ENCODE measurements around the gene FARP1.

The FARP1 gene, protein sequence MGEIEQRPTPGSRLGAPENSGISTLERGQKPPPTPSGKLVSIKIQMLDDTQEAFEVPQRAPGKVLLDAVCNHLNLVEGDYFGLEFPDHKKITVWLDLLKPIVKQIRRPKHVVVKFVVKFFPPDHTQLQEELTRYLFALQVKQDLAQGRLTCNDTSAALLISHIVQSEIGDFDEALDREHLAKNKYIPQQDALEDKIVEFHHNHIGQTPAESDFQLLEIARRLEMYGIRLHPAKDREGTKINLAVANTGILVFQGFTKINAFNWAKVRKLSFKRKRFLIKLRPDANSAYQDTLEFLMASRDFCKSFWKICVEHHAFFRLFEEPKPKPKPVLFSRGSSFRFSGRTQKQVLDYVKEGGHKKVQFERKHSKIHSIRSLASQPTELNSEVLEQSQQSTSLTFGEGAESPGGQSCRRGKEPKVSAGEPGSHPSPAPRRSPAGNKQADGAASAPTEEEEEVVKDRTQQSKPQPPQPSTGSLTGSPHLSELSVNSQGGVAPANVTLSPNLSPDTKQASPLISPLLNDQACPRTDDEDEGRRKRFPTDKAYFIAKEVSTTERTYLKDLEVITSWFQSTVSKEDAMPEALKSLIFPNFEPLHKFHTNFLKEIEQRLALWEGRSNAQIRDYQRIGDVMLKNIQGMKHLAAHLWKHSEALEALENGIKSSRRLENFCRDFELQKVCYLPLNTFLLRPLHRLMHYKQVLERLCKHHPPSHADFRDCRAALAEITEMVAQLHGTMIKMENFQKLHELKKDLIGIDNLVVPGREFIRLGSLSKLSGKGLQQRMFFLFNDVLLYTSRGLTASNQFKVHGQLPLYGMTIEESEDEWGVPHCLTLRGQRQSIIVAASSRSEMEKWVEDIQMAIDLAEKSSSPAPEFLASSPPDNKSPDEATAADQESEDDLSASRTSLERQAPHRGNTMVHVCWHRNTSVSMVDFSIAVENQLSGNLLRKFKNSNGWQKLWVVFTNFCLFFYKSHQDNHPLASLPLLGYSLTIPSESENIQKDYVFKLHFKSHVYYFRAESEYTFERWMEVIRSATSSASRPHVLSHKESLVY

DNA sequence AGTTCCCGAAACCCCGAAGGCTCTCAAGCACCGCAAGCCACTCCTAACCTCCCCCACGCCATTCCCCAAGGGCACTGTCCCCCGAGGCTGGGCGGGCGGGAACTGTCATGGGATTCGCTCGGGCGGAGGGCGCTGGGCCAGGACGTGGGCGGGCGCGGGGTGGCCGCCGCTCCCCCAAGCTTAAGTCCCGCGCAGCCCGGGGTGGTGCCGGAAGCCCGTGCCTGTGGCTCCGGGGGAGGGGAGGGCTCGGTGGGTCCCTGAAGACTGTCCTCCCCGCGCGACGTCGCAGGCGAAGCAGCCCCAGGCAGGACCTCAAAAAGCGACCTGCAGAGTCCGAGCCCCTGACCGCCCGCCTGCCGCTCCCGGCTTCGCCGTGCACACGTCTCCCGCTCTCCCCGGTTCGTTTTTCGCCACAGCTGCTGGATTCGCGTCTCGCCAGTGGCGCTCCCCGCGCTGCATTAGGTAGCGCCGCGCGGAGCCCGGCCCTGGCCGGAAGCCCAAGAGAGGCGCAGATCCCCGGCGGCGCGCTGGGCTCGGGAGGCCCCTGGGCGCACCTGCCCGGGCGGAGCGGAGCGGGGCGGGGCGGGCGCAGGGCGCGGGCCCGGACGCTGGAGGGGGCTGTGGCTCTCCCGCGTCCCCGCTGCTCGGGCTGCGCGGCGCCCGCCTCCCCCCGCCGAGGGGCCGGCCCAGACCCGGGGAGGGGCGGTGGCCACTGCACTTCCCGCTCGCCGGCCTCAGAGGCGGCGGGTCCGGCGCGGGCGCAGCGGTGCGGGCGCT, at the start of gene FARP1:
TSS of gene FARP1 (plus strand) at position 715 of the 777 bp plus-strand sequence. CDS start 70,149 bp downstream, outside the sequence.
- peak within 1 kb of the TSS; percentile 61 for H3K4me3 ChIP-seq (ENCODE audit: low read depth, low read length)
- DNase-seq (ENCODE audit: low read depth): peak; percentile 18

DNA sequence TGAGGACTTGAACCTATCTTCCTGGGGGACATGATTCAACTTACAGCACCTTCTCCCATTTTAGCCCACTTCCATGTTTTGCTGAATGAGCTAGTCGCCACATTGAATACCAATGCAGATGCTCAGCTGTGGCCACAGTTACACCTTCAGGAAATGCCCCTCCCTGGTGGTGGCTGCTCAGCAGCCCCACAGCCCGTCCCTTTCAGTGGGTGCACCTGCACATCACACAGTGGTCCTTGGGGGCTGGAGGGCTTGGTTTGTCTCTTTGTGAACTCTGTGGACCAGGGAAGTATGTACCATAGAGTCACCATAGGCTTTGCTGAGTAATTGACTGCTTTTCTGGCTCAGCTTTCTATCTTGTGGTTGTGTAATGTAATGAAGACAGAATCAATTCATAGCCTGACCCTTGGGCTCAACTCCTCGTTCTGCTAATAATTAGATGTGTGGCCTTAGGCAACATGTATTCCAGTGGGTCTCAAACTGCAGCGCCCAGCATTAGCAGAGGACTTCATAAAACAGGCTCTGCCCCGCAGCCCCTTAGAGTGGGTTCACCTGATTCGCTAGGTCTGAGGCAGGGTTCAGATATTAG, 48.1 kb upstream of the FARP1 start:
- no peak overlapping the region for H3K4me3 ChIP-seq (ENCODE audit: low read depth, low read length)
- no peak for DNase-seq (ENCODE audit: low read depth)

DNA sequence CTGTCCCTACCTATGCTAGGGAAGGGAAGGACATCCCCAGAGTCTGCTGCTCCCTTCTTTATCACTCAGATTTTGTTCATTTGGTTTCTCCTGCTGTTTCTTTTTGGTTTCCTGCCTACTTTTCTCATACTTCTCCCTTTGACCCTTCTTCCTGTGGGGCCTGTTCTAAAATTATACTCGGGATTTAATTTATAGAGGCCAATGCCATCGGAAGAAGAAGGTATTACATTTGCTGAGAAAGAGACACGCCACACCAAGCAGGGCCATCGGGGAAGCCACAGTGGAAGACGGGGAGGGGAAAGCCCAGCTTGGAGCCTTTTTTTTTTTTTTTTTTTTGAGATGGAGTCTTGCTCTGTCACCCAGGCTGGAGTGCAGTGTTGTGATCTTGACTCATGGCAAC, 46.8 kb upstream of the FARP1 start:
- DNase-seq (ENCODE audit: low read depth): no peak
- no peak overlapping the region for H3K4me3 ChIP-seq (ENCODE audit: low read depth, low read length)

DNA sequence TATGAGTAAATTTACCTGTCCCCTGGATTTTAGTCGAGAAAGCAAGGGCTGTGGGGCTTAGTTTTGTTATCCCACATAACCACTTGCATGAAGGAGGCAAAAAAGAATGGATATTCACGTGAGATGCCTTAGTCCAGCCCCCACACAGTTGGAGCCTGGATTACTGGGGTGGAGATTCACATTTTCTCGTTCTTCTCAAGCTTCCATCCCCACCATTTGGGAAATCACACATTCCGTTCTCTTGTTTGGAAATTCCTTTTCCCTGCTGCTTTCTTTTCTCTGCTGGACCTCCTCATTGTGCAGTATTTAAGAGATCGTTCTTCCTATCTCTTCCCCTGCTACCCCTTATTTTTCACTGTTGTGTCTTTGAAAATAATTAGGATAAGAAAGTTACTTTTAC, 45.1 kb upstream of the FARP1 start:
- DNase-seq (ENCODE audit: low read depth): no peak
- H3K4me3 ChIP-seq (ENCODE audit: low read depth, low read length): no peak overlapping the region

DNA sequence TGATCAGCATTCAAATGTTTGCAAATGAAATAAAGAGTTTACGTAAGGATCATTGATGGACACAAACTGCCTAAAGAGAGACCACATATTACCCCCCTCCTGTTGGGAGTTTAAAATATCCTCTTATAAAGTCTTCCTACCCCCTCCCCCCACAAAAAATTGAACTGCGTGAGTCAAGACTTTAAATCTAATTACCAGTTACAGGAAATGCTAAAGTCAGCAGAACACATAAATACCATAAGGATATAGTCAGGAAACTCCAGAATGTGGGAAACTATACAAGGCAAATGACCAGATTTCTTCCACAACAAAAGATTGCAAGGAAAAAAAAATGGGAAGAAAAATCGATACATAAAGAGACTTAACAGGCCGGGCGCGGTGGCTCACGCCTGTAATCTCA, 44.4 kb upstream of the FARP1 start:
- no peak overlapping the region for H3K4me3 ChIP-seq (ENCODE audit: low read depth, low read length)
- DNase-seq (ENCODE audit: low read depth): peak; percentile 35

DNA sequence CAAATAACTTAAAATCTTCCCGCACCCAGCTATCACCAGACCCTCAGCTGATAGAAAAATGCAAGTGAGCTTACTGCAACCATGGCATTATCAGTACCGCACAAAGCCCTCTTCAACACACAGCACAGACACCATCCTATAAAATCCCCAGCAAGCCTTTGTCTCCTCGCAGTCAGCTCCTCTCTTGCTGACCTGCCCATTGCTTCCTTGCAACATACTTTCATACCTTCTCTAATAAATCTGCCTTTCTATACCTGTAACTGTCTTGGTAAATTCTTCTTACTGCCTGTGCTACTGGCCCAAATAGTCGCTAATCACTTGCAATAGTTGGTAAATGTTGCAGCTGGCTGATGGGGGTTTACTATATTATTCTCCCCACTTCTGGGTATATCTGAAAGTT, 43.3 kb upstream of the FARP1 start:
- no peak for DNase-seq (ENCODE audit: low read depth)
- H3K4me3 ChIP-seq (ENCODE audit: low read depth, low read length): no peak overlapping the region

DNA sequence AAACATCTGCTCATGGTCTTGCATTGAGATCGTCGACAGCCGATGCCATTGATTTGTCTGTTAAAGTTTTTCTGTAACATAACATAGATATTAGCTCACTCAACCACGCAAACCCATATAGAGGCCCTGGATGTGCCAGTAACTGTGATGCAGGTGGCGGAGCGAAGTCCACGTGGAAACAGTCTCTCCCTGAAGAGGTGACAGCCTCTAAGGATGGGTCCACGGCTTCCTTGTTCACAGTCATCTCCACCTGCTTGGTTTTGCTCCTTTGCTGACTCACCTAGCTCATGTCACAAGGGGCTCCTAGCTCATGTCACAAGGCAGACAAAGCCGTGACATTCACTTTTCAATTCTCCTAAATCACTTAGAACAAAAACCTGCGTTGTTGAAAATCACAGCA, 42.4 kb upstream of the FARP1 start:
- H3K4me3 ChIP-seq (ENCODE audit: low read depth, low read length): no peak overlapping the region
- DNase-seq (ENCODE audit: low read depth): no peak

DNA sequence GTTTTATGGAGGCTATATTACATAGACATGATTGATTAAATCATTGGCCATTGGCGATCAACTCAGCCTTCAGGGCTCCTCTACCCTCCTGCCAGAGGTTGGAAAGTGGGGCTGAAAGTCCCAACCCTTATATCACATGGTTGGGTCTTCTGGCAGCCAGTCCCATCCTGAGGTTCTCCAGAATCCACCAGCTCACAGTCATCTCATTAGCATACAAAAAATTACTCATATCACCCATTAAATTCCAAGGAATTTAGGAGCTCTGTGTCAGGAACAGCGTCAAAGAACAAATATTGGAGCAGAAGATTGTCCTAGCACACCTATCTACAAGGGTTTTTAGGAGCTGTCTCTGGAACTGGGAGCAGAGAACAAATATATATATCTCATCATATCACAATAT, 39.4 kb upstream of the FARP1 start:
- H3K4me3 ChIP-seq (ENCODE audit: low read depth, low read length): no peak overlapping the region
- DNase-seq (ENCODE audit: low read depth): no peak

DNA sequence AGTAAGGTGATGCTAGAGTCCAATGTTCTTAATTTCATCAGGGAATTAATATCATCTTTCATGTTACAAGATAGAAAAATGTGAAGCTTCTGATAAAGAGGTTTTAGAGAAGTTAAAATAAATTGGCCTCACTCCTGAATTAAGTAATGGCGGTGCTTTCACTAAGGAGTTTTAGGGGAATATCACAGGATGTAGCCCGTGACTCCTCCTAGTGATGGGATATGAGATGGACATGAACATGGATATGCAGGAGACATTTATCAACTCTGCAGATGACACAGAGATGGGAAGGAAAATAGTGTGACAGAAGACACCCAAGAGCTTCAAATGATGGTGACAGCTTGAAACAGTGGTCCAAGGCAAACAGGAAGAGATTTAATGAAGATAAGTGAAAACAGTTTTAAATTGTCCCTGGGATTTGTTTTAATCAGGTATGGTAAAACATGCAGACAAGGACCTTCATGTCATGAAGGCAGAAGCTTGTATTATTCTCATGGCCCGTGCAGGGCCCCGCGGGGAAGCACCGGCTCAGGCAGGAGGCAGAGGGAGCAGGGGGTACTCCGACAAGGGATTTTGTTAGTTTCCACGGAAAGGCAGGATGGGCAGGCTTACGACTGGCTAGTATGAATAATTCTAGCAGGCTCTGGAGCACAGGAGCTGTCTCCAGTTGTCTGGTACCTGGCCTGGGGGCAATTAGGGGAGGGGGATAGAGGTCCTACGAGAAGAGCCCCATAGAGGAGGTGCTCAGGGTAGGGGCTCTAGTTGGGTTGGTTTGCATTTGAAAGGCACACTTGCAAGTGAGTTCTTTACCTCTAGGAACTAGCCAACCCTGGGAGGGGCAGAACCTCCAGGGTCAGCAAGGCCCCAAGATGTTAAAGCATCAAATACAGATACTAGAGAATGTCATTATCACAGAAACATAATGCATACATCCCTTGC, 38.7 kb upstream of the FARP1 start:
- no peak for DNase-seq (ENCODE audit: low read depth)

DNA sequence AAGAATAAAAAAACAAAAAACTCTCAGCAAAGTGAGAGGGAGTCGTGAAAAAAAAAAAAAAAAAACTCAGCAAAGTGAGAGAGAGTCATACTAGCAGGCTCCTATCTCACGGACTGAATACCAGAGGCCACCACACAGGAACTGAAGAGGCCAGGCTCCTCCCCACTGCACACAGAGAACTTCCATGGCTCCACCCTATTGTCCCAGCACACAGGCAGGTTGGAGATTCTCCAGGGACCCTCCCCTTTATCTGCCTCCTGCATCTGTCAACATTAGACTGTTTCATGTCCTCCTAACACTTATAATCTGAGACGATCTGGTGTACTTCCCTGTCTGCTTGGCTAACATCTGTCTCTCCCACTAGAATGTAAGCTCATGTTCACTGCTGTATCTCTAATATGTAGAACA, 37.0 kb upstream of the FARP1 start:
- H3K4me3 ChIP-seq (ENCODE audit: low read depth, low read length): no peak overlapping the region
- no peak for DNase-seq (ENCODE audit: low read depth)

More for the DNA sequence above, 38.7 kb upstream of the FARP1 start:
- H3K4me3 ChIP-seq (ENCODE audit: low read depth, low read length): no peak overlapping the region

DNA sequence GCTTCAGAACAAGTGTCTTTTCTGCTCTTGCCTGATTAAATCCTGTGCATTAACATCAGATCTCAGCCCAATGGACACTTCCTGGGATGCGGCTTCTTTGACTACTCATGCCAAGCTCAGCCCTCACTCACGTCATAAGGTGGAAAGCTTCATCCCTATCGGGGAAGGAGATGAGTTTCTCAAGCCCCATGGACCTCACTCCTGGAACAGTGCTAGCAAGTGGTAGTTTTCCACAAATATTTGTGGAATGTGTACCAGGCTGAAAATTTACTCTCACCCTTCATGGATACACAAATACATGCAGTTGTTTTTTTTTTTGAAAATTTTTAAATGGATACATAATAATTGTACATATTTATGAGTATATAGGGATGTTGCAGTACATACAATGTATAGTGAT, 34.6 kb upstream of the FARP1 start:
- H3K4me3 ChIP-seq (ENCODE audit: low read depth, low read length): no peak overlapping the region
- DNase-seq (ENCODE audit: low read depth): no peak

DNA sequence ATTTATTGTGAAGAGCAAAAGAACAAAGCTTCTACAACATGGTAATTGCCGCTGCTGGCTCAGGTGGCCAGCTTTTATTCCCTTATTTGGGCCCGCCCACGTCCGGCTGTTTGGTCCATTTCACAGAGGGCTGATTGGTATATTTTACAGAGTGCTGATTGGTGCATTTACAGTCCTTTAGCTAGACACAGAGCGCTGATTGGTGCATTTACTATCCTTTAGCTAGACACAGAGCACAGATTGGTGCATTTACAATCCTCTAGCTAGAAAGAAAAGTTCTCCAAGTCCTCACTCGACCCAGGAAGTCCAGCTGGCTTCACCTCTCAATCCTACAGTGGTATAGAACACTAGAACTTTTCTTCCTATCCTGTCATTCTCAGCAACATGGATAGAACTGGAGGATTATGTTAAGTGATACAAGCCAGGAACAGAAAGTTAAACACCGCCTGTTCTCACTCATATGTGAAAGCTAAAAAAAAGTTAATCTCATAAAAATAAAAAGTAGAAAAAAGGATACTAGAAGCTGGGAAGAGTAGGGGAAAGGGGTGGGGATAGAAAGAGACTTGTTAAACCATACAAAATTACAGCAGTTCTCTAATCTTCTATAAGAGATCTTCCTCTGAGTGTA, 33.6 kb upstream of the FARP1 start:
- no peak for DNase-seq (ENCODE audit: low read depth)
- H3K4me3 ChIP-seq (ENCODE audit: low read depth, low read length): no peak overlapping the region

DNA sequence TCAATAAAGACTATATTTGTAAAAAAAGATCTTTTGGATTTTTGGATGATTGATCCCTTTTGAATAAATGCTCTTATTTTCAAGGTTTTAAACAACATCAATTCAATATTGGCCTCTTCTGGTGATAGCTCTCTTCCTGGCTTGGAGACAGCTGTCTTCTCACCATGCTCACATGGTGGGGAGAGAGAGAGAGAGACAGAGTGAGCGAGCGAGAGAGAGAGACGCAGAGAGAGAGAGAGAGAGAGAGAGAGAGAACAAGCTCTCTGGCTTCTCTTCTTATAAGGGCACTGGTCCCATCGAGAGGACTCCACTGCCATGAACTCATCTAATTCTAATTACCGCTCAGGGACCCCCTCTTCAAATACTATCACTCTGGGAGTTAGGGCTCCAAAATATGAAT, 32.1 kb upstream of the FARP1 start:
- no peak overlapping the region for H3K4me3 ChIP-seq (ENCODE audit: low read depth, low read length)
- no peak for DNase-seq (ENCODE audit: low read depth)

DNA sequence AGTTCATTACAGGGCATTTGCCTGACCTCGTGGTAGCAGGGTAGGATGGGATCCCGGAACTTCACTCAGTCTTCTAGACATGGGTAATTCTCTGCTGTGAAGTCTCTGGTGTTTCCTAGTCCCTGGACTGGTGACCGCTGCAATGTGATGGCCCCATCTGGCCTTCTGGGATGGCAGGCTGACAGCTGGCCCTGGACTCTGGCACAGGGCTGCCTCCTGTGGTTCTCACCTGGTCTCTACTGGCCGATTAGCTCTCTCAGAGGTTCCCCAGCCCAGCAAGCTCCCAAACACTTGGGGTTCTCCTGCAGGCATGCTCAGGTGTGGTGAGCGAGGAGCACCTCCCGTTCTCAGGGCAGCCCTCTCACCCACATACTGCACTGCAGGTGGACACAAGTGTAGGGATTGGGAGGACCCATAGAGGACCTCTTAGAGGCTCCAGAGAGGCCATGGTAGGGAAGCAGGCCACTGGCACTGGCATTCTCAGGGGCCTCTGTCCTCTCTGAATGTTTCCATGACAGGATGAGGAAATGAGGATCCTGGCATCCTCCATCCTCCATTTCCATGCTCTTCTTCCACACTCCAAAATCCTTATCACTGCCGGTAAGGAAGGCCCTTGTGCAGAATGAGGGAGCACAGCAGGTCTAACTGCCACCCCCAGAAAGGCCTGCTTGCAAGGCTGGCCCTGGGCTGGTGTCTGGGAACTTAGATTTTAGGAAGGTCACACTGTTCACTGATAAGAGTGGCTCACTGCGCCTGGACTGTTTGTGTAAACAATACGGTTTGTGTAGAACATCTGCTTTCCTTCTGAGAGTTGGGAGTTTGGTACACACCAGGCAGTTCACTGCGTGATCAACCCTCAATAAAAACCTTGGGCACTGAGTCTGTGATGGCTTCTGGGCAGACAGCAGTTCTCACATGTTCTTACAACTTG, 31.5 kb upstream of the FARP1 start:
- no peak overlapping the region for H3K4me3 ChIP-seq (ENCODE audit: low read depth, low read length)
- DNase-seq (ENCODE audit: low read depth): no peak

DNA sequence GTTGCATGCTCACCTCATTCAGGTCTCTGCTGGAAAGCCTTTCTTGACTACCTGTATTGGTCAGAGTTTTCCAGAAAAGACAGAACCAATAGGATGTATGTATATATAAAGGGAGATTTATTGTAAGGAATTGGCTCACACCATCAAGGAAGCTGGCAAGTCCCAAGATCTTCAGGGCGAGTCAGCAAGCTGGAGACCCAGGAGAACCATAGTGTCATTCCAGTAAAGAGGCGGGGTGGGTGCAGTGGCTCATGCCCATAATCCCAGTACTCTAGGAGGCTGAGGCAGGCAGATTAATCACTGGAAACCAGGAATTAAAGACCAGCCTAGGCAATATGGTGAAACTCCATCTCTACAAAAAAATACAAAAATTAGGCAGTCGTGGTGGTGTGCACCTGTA, 30.4 kb upstream of the FARP1 start:
- H3K4me3 ChIP-seq (ENCODE audit: low read depth, low read length): no peak overlapping the region
- no peak for DNase-seq (ENCODE audit: low read depth)

DNA sequence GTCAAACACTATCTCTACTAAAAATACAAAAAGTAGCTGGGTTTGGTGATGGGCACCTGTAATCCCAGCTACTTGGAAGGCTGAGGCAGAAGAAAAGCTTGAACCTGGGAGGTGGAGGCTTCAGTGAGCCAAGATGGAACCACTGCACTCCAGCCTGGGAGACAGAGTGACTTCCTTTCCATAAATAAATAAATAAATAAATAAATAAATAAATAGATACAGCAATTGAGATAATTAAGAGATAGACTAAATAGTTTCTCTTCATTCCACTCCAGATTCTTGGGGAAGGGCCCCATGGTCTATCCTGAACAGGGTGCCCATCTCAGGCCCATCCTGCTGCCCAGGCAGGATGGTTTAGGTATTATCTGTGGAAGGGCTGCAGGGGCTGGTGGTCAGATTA, 24.0 kb upstream of the FARP1 start:
- H3K4me3 ChIP-seq (ENCODE audit: low read depth, low read length): no peak overlapping the region
- no peak for DNase-seq (ENCODE audit: low read depth)

DNA sequence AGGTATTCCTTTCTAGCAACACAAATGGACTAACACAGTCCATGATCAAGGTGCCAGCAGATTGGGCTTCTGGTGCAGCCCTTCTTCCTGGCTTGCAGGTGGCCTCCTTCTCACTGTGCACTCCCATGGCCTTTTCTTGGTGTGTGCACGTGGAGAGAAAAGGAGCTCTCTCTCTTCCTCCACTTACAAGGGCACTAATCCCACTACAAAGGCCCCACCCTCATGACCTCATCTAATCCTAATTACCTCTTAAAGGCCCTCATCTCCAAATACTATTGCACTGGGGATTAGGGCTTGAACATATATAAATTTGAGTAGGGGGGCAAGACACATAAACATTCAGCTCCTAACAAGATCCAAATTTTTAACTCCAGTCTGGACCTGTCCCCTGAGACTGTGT, 19.7 kb upstream of the FARP1 start:
- no peak for DNase-seq (ENCODE audit: low read depth)
- H3K4me3 ChIP-seq (ENCODE audit: low read depth, low read length): no peak overlapping the region

Measured in skeletal muscle cell (primary cell).